ENCODE results near the gene NT5DC2.
A peak's percentile ranks its signal among the peaks of the same experiment; 100 is the strongest.

NT5DC2 gene

GRCh38 chr3:52493232-52494017 lies 40.2 kb downstream of the NT5DC2 start:
- H3K36me3 ChIP-seq (ENCODE audit: low read depth) = peaks cover 24% of the 10 kb centered on the region
- H3K27me3 ChIP-seq (ENCODE audit: insufficient read depth, poor library complexity, severe bottlenecking) = no peaks in the 10 kb centered on the region
- no peak for TF ChIP-seq CTCF (IDR thresholded peaks at IDR 0.05; ENCODE audit: poor library complexity, severe bottlenecking)
- no peaks in the 10 kb centered on the region for H3K9me3 ChIP-seq (ENCODE audit: severe bottlenecking)
- no peaks in the 10 kb centered on the region for H3K4me1 ChIP-seq (ENCODE audit: insufficient read depth, poor library complexity, severe bottlenecking)
- ATAC-seq (ENCODE audit: low read depth) (peak; percentile 21), DNase-seq (ENCODE audit: low spot score) (no peak)
- H3K27ac ChIP-seq (ENCODE audit: poor library complexity, severe bottlenecking) = no peak overlapping the region
- H3K4me3 ChIP-seq (ENCODE audit: severe bottlenecking) = no peak overlapping the region

- Histone ChIP-seq H3K9me3 (ENCODE audit: severe bottlenecking) (no peaks in the 10 kb centered on the region), H3K4me3 (ENCODE audit: severe bottlenecking) (no peak overlapping the region)
Observed at GRCh38 chr3:52492059-52492458, 41.6 kb downstream of the NT5DC2 start.

GRCh38 chr3:52490939-52491526 lies 42.6 kb downstream of the NT5DC2 start:
- DNase-seq (ENCODE audit: low spot score) (no peak), ATAC-seq (ENCODE audit: low read depth) (no peak)
- H3K27me3 ChIP-seq (ENCODE audit: insufficient read depth, poor library complexity, severe bottlenecking) = no peaks in the 10 kb centered on the region
- H3K9me3 ChIP-seq (ENCODE audit: severe bottlenecking) = no peaks in the 10 kb centered on the region
- no peak overlapping the region for H3K4me3 ChIP-seq (ENCODE audit: severe bottlenecking)
- H3K4me1 ChIP-seq (ENCODE audit: insufficient read depth, poor library complexity, severe bottlenecking) = no peaks in the 10 kb centered on the region
- H3K36me3 ChIP-seq (ENCODE audit: low read depth) = peaks cover 35% of the 10 kb centered on the region
- no peak for TF ChIP-seq CTCF (IDR thresholded peaks at IDR 0.05; ENCODE audit: poor library complexity, severe bottlenecking)
- no peak overlapping the region for H3K27ac ChIP-seq (ENCODE audit: poor library complexity, severe bottlenecking)

More at GRCh38 chr3:52492059-52492458, 41.6 kb downstream of the NT5DC2 start:
- no peak for ATAC-seq (ENCODE audit: low read depth)
- no peak for DNase-seq (ENCODE audit: low spot score)
- Histone ChIP-seq H3K27ac (ENCODE audit: poor library complexity, severe bottlenecking) (no peak overlapping the region), H3K36me3 (ENCODE audit: low read depth) (peaks cover 26% of the 10 kb centered on the region), H3K27me3 (ENCODE audit: insufficient read depth, poor library complexity, severe bottlenecking) (no peaks in the 10 kb centered on the region), H3K4me1 (ENCODE audit: insufficient read depth, poor library complexity, severe bottlenecking) (no peaks in the 10 kb centered on the region)
- TF ChIP-seq CTCF (IDR thresholded peaks at IDR 0.05; ENCODE audit: poor library complexity, severe bottlenecking) = no peak

GRCh38 chr3:52490035-52490938 lies 43.4 kb downstream of the NT5DC2 start:
- TF ChIP-seq CTCF (IDR thresholded peaks at IDR 0.05; ENCODE audit: poor library complexity, severe bottlenecking) = no peak
- H3K27me3 ChIP-seq (ENCODE audit: insufficient read depth, poor library complexity, severe bottlenecking) = no peaks in the 10 kb centered on the region
- H3K4me1 ChIP-seq (ENCODE audit: insufficient read depth, poor library complexity, severe bottlenecking) = no peaks in the 10 kb centered on the region
- H3K27ac ChIP-seq (ENCODE audit: poor library complexity, severe bottlenecking) = no peak overlapping the region
- H3K36me3 ChIP-seq (ENCODE audit: low read depth) = peaks cover 42% of the 10 kb centered on the region
- DNase-seq (ENCODE audit: low spot score) = no peak
- ATAC-seq (ENCODE audit: low read depth) = no peak
- H3K4me3 ChIP-seq (ENCODE audit: severe bottlenecking) = no peak overlapping the region
- no peaks in the 10 kb centered on the region for H3K9me3 ChIP-seq (ENCODE audit: severe bottlenecking)
